AG09319 (cell line): ENCODE measurements around the gene TFEB.

Experiments used
- DNase-seq: peaks from one replicate; pipeline ENCODE4 v3.0.0-alpha.2; 2010; ENCODE audit warnings: low read depth; ENCODE audit errors: extremely low read depth
- CTCF ChIP-seq: IDR thresholded peaks from 2 replicates; pipeline ENCODE4 v1.5.1; 2011; ENCODE audit warnings: low read depth, mild to moderate bottlenecking, inconsistent platforms, low read length, moderate library complexity

Gene TFEB

DNA sequence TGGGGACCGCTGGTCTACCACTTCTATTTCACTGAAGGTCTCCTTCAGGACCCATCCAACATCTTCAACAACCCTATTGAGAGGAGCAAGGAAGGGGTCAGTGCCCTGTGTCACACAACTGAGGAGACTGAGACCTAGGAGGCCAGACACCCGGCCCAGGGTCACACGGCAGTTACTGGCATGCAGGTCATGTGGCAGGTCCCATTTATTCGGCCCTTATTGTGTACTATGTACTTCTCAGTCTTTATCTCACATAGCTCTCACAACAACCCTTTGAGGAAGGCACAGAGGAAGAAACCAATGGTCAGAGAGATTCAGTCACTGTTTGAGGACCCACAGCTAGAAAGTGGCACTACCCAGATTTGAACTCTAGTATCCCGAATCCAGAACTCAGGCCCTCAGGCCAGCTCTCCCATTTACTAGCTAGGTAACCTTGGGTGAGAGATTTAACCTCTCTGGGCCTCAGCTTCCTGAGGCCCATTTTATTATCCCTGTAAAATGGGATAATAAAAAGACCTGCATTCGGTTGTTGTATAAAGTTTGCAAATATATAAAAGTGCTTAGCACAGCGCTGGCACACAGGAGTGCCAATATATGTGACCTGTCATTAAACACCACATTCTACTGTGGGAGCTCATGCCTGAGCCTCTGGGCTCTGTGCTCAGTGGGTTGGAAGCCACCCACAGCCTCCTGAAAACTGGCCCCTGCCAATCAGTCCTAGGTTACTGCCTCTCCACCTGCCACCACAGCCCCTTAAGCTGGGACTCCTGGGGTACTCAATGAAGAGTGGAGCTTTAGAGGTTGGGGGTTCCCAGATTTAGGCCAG lies 15.8 kb downstream of the TFEB start:
- no peak for TF ChIP-seq CTCF
- DNase-seq = no peak

DNA sequence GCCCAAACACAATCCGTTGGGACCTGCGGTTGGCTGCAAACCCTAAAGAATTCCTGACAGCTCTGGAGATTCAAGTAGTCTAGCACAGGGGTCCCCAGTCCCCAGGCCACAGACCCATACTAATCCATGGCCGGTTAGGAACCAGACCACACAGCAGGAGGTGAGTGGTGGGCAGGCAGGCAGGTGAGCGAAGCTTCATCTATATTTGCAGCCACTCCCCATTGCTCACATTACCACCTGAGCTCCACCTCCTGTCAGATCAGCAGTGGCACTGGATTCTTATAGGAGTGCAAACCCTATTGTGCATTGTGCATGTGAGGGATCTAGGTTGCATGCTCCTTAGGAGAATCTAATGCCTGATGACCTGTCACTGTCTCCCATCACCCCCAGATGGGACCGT lies 16.6 kb downstream of the TFEB start:
- no peak for DNase-seq
- no peak for TF ChIP-seq CTCF

- no peak for DNase-seq
- no peak for TF ChIP-seq CTCF
These were observed 18.0 kb downstream of the TFEB start for GRCh38 chr6:41717392-41717736.

- TF ChIP-seq CTCF = no peak
- no peak for DNase-seq
These were observed 18.7 kb downstream of the TFEB start for GRCh38 chr6:41716516-41717391.

GRCh38 chr6:41715795-41716515 lies 19.5 kb downstream of the TFEB start:
- TF ChIP-seq CTCF = no peak
- no peak for DNase-seq

DNA sequence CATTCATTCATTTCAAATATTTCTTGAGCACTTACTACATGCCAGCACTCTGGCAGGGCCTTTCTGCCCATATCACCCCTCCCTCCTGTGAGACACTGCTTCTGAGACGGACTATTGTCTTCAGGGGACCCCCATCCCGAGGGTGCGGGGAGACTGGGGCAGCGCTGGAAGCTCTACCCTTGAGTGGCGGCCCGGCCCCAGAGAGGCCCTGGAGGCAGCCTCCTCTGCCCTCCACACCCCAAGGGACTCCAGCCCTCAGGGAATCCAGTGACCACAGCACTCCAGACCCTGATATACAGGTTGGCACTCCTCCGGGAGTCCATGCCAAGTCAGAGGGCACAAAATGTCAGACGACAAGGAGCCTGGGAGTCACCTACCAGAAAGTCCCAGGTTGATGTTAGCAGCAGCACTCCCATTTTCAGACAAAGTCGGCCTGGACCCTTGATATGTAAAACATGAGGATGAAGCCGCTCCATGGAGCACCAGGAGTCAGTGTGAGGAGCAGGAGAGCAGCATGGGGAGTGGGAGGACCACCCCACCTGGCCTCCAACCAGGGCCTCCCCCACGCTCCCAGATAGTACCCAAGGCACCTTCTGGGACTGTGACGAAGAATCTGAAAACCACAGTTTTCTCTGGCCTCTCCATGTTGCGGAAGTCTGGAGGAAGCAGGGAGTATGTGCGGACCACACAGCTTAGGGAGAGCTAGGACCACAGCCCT lies 20.7 kb downstream of the TFEB start:
- TF ChIP-seq CTCF = no peak
- DNase-seq = no peak
